Muscle of leg (tissue), 11 donors: ENCODE results near the gene NR1I2. TPM values are rescaled to one million over a fixed set of nuclear protein-coding genes. Genes with fewer than 3 reads are reported as not detected.
A peak's percentile ranks its signal among the peaks of the same experiment; 100 is the strongest.

Experiments
- DNase-seq: peaks from one replicate; pipeline ENCODE4 v3.0.0; 2013
- H3K27ac ChIP-seq: one replicate; pipeline ENCODE4 v1.5.1; 2013; ENCODE audit warnings: mild to moderate bottlenecking, low read length, control low read depth
- H3K27me3 ChIP-seq: one replicate; pipeline ENCODE4 v1.6.1; 2013; ENCODE audit warnings: low read length; ENCODE audit not compliant: control insufficient read depth, insufficient read depth
- H3K36me3 ChIP-seq: one replicate; pipeline ENCODE4 v1.6.1; 2013; ENCODE audit warnings: low read length; ENCODE audit not compliant: control insufficient read depth, insufficient read depth
- H3K4me1 ChIP-seq: one replicate; pipeline ENCODE4 v1.6.1; 2013; ENCODE audit warnings: low read length; ENCODE audit not compliant: control insufficient read depth, insufficient read depth
- H3K4me3 ChIP-seq: one replicate; pipeline ENCODE4 v1.5.1; 2013; ENCODE audit warnings: low read length, control low read depth
- H3K9me3 ChIP-seq: replicated peaks from 2 replicates; pipeline ENCODE4 v1.6.1; 2013; ENCODE audit warnings: low read depth, low read length; ENCODE audit not compliant: control insufficient read depth
- WGBS: methylation state at CpG from one replicate; pipeline ENCODE4 v1.1.5; 2013; ENCODE audit warnings: missing lambda C conversion rate; ENCODE audit not compliant: insufficient coverage; 5-methylcytosine and 5-hydroxymethylcytosine counted together
- polyA plus RNA-seq, 8 donors: library from polyadenylated mRNA; unstranded; fragments of 120-200 nt; gene quantifications; one replicate each; pipeline versions ENCODE4 v1.2.1 to v1.2.3, GENCODE V29; 2013; ENCODE audit warnings: inconsistent platforms in 1 of 8, low replicate concordance in 1 of 8; ENCODE audit not compliant: insufficient read length in 8 of 8, insufficient read depth in 1 of 8
- total RNA-seq: library from RNA; stranded (reverse); fragments of 120-200 nt; gene quantifications from one replicate; pipeline ENCODE4 v1.2.4, GENCODE V29; 2013

Gene NR1I2
- total and polyA plus RNA-seq, 9 donors = 0.19 to 1.9 (median 0.33) TPM

GRCh38 chr3:119817071-119817470, 35.2 kb downstream of the NR1I2 start:
- Histone ChIP-seq H3K27me3 (peaks cover 2% of the 10 kb centered on the region), H3K36me3 (no peaks in the 10 kb centered on the region), H3K27ac (no peak overlapping the region), H3K9me3 (no peaks in the 10 kb centered on the region), H3K4me3 (no peak overlapping the region), H3K4me1 (no peaks in the 10 kb centered on the region)
- no peak for DNase-seq
- 77% methylated on average over 12 of the region's 12 CpGs for WGBS

- Histone ChIP-seq H3K36me3 (no peaks in the 10 kb centered on the region), H3K27me3 (peaks cover 2% of the 10 kb centered on the region), H3K27ac (no peak overlapping the region), H3K4me3 (no peak overlapping the region), H3K9me3 (no peaks in the 10 kb centered on the region), H3K4me1 (no peaks in the 10 kb centered on the region)
- no peak for DNase-seq
- 66% methylated on average over 4 of the region's 13 CpGs for WGBS
Measured at GRCh38 chr3:119817583-119818363, 35.9 kb downstream of the NR1I2 start.

- H3K4me1 ChIP-seq = no peaks in the 10 kb centered on the region
- DNase-seq = no peak
- H3K9me3 ChIP-seq = no peaks in the 10 kb centered on the region
- H3K4me3 ChIP-seq = no peak overlapping the region
- H3K36me3 ChIP-seq = peaks cover 2% of the 10 kb centered on the region
- H3K27ac ChIP-seq = no peak overlapping the region
- peaks cover 2% of the 10 kb centered on the region for H3K27me3 ChIP-seq
- no CpG with 5 or more reads among the region's 2 CpGs for WGBS
Measured at GRCh38 chr3:119818937-119819336, 37.0 kb downstream of the NR1I2 start.

- H3K4me1 ChIP-seq = no peaks in the 10 kb centered on the region
- H3K27ac ChIP-seq = no peak overlapping the region
- no peak for DNase-seq
- H3K9me3 ChIP-seq = no peaks in the 10 kb centered on the region
- H3K27me3 ChIP-seq = no peaks in the 10 kb centered on the region
- no peak overlapping the region for H3K4me3 ChIP-seq
- WGBS = no CpG with 5 or more reads among the region's 2 CpGs
- peaks cover 4% of the 10 kb centered on the region for H3K36me3 ChIP-seq
Measured at GRCh38 chr3:119819806-119820205, 37.9 kb downstream of the NR1I2 start.

DNA sequence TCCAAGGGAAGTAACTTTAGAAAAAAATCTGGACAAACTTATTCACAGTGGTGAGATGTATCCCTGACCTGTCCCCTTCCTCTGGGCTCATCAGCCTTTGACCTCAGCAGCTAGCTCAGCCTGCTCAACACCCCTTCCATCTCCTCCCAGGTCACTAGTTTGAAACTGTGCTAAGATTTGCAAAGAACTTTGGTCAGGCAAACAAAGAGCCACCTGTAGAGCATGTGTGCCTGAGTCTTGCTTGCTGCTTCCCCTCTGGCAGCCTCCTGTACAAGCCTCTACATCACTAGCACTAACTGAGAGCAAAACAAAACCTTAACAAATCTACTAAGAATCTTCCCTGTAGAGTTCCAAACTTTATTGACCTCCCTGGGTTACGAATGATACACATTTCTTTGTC, 43.9 kb downstream of the NR1I2 start:
- Histone ChIP-seq H3K36me3 (peaks cover 5% of the 10 kb centered on the region), H3K4me1 (peaks cover 2% of the 10 kb centered on the region), H3K27me3 (no peaks in the 10 kb centered on the region), H3K9me3 (no peaks in the 10 kb centered on the region), H3K4me3 (no peak overlapping the region), H3K27ac (no peak overlapping the region)
- no peak for DNase-seq
- WGBS = 100% methylated on average over 1 of the region's 1 CpG

GRCh38 chr3:119826711-119827608, 45.1 kb downstream of the NR1I2 start:
- DNase-seq = peak; percentile 59
- Histone ChIP-seq H3K27me3 (no peaks in the 10 kb centered on the region), H3K36me3 (peaks cover 5% of the 10 kb centered on the region), H3K4me3 (no peak overlapping the region), H3K4me1 (peaks cover 2% of the 10 kb centered on the region), H3K27ac (no peak overlapping the region), H3K9me3 (no peaks in the 10 kb centered on the region)
- 52% methylated on average over 4 of the region's 7 CpGs for WGBS

DNA sequence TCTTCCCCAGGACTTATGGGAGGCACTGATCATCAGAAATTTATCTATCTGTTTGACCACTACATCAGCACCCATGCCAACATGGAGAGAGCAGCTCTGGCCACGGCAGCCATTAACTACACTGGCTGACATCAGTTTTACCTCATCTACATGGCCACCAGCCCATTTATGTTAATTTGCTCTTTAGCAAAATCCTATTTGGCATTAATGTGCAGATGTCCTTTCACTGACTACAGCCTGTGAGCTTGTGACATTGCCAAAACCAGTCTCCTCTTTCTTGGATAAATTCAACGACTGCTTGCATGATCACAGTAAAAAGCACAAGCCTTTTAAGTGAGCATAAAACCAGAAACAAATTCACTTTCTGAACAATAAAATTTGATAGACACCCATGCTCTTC, 47.5 kb downstream of the NR1I2 start:
- H3K36me3 ChIP-seq = peaks cover 4% of the 10 kb centered on the region
- no peaks in the 10 kb centered on the region for H3K27me3 ChIP-seq
- H3K27ac ChIP-seq = no peak overlapping the region
- peak; percentile 43 for DNase-seq
- no peaks in the 10 kb centered on the region for H3K9me3 ChIP-seq
- 29% methylated on average over 1 of the region's 2 CpGs for WGBS
- H3K4me3 ChIP-seq = no peak overlapping the region
- H3K4me1 ChIP-seq = peaks cover 2% of the 10 kb centered on the region

DNA sequence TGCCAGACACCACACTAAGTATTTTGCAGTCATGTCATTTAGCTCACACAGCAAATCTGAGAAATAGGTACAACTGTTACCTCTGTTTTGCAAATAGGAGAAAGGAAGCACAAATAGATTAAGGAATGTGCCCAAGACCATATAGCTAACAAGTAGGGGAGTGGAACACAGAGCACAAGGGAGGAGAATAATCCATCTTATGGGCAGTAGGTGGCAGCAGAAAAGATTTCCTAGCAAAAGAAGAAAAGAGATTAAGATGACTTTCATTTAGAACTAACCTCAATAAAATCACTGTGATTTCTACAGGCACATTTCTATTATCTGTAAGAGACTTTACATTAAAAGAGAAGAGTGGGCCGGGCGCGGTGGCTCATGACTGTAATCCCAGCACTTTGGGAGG, 49.1 kb downstream of the NR1I2 start:
- Histone ChIP-seq H3K36me3 (no peaks in the 10 kb centered on the region), H3K27me3 (no peaks in the 10 kb centered on the region), H3K9me3 (no peaks in the 10 kb centered on the region), H3K27ac (no peak overlapping the region), H3K4me3 (no peak overlapping the region), H3K4me1 (peaks cover 2% of the 10 kb centered on the region)
- WGBS = no CpG with 5 or more reads among the region's 3 CpGs
- no peak for DNase-seq

DNA sequence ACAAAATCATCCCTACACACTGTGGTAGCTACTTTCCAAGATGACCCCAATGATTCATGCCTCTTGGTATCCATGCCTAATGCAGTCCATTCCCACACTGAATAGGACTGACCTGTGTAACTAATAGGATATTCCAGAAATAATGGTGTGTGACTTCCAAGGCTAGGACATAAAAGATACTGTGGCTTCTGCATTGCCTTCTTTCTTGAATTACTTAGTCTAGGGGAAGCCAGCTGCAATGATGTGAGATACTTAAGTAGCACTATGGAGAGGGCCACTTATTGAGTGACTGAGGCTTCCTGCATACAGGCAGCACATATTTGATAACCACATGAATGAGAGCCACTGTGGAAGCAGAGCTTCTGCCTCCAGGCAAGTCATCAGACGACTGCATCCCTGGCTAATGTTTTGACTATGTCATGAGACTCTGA, 50.1 kb downstream of the NR1I2 start:
- no peaks in the 10 kb centered on the region for H3K36me3 ChIP-seq
- peaks cover 2% of the 10 kb centered on the region for H3K4me1 ChIP-seq
- no peaks in the 10 kb centered on the region for H3K9me3 ChIP-seq
- DNase-seq = no peak
- no peak overlapping the region for H3K27ac ChIP-seq
- WGBS = no CpG with 5 or more reads among the region's 1 CpG
- no peaks in the 10 kb centered on the region for H3K27me3 ChIP-seq
- H3K4me3 ChIP-seq = no peak overlapping the region

- H3K27me3 ChIP-seq = no peaks in the 10 kb centered on the region
- DNase-seq = no peak
- no peak overlapping the region for H3K27ac ChIP-seq
- H3K4me1 ChIP-seq = no peaks in the 10 kb centered on the region
- H3K36me3 ChIP-seq = peaks cover 2% of the 10 kb centered on the region
- H3K9me3 ChIP-seq = no peaks in the 10 kb centered on the region
- no CpG with 5 or more reads among the region's 2 CpGs for WGBS
- no peak overlapping the region for H3K4me3 ChIP-seq
Measured at GRCh38 chr3:119834754-119835370, 53.0 kb downstream of the NR1I2 start.
